Ovary (tissue), 3 donors: ENCODE results near the gene GRID2.

Experiments
- CTCF ChIP-seq, 3 donors: fragments of 450-650 bp in 2 of 3; fragments of 200-600 bp in 1 of 3; IDR thresholded peaks; one replicate each; pipeline versions ENCODE4 v1.5.1 to v1.8.0; 2016 to 2022; ENCODE audit warnings: antibody characterized with exemption in 3 of 3, mild to moderate bottlenecking in 1 of 3
- POLR2A ChIP-seq: fragments of 450-650 bp; IDR thresholded peaks from one replicate; pipeline ENCODE4 v1.6.1; 2017; ENCODE audit warnings: antibody characterized with exemption, mild to moderate bottlenecking, moderate library complexity
- donor health status: DM: no; HTN: no; CAD: no.

- TF ChIP-seq CTCF (IDR thresholded peaks at IDR 0.05) (no peak), POLR2A (no peak)
Observed at GRCh38 chr4:93216646-93217045, 912.9 kb downstream of the GRID2 start.
